CD4-positive, alpha-beta T cell treated with Interleukin-1 beta for 1 hour (primary cell): ENCODE data around the gene STPG2.

Experiments
- DNase-seq, 2 donors: peaks; one replicate each; pipeline ENCODE4 v3.0.0-alpha.2; 2020 to 2022

STPG2 gene

DNA sequence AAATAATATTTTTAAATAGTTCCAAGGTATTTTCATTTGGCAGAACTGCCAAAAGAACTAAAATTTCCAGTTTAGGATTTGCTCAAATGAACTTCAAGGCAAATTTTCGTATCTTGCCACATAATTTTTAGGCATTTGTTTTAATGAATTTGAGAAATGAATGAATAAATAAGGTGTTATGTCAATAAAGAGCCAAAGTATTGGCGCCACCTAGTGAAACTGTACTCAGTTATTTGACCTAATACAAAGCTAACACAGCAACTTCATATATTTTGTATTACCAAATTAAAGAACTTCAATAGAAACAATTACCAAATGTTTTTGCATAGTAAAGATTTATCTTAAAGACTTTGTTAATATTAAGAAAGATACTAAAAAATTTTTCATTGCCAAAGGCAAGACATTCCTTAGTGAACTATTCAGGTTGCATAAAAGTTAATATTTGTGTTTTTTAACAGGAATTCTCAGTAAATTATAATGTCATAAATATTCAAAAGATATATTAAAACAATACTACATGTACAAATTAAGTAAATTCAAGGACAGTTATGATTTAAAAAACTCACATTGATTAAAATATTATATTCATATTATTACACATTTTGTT, 50.3 kb downstream of the STPG2 start:
- no peak for DNase-seq

DNA sequence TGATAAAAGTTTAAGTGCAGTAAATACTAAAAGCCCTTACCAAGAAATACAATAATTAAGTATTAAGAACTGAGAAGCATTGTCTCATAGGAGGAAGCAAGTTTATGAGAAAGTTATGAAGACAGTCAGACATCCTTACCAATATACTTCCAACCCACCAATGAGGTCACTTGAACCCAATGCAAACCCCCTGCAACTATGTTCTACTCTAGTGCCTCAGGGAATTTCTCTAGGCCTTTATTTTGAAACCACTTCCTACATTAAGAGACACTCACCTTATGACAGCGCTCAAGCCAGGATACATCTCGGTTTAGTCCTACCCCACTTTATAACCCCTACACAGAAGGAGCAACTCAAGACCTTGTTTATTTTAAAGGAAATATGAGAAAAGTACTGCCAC, 61.3 kb downstream of the STPG2 start:
- no peak for DNase-seq

DNA sequence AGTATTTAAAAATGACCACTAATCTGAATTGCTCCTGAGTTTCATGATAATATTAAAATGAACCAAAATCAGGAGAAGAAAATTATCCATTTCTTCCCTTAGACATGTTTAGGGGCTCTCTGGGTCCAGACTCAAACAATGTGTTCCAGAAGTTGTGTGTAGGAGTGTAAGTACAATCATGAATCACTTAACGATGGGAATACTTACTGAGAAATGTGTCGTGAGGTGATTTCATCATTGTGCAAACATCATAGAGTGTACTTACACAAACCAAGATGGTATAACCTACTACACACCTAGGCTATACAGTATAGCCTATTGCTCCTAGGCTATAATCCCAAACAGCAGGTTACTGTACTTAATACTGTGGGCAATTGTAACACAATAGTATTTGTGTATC, 74.8 kb downstream of the STPG2 start:
- no peak for DNase-seq

DNA sequence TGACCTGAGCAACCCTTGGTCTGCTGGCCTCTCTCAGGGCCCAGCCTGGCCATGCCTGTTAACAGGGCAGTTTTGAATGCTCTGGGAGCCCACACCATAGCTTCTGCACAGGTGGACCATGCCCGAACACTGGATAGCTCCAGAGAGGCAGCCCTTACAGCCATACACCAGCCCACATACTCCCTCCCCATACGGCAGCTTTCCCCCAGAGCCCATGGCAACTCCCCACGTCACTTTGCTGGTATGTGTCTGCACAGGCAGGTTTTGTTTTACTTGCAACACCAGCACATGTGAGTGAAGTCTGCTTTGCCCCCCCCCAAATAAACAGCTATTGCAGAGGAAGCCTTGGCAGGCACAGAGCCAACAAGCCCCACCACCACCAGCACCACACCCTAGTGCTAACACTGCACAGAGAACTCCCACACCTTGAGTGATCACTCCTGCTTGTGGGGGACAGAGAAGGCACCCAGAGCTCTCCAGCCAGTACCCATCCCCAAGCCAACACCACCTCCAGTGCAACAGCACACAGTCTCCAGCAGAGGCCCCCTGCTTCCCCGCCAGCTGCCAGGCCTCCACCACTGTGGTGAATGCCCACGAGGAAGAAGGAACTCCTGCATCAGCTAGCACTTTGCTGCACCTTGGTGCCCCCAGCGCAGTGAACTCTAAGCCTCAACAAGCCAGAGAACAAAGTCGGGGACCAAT, 87.3 kb downstream of the STPG2 start:
- DNase-seq: no peak

DNA sequence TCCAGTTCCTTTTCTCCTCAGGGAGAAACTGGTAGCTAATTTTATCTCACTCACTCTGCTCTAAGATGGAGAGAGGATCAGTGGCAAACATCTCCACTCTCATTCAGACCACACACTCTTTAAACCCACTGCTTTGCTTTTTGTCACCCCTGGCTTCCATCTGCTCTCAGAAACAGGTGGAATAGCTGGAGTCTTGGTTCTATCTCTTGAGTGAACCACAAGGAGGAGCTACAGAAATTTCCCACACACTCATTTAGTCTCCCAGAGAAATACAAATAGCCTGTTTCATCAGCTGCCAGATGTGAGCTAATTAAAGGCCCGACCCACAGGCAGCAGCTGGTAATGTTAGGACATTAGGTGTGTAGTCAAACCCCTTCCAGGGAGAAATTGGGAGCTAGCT, 96.6 kb downstream of the STPG2 start:
- no peak for DNase-seq

DNA sequence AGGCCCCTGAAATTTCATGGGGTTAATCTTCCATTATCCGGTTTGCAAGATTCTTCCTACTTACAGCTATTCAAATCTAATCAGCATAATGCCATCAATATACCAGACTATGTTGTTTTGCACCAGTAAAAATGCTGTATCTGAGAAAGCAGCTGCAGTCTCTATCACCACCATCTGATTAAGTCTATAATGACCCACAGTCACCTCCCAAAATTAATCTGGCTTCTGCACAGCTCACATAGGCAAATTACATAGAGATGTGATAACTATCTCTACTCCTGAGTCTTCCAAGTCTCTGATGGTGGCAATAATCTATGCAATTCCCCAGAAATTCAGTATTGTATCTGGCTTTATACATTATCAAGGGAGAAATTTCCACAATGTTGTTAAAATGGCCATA, 113.2 kb downstream of the STPG2 start:
- no peak for DNase-seq

DNA sequence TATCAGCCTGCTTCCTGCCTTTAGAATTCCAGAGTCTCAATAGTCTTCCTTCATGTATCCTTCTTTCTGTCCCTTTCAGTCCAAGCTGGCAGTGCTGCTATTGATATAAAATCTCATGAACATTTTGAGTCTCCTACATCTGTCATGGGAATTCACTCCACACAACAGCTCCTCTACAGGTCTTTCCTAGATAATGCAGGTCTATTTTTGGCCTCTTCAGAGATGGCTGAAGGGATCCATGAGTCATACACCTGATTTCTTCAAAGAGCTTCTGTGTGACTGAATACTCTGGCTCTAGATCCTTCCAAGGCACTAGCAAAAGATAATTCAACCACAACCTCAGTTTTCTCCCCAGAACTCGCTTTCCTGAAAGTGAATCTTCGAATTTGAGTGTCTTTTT, 115.4 kb downstream of the STPG2 start:
- no peak for DNase-seq

DNA sequence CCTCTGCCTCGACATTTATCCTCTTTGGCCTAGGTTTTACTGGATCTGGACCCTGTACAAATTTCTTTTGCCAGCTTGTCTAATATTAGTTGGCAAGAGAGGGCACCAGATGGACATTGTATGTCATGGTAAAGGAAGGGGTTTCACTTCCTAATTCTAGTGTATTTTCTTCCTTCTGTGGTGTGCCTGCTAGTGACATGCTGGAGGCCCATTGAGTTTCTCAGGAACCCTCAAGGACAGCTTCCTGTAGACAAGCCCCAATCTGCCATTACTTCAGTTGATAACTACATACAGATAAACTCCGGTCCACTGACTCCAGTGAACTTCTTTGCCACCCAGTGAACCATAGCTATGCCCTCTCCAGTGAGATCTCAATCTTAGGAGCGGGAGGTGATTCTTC, 116.9 kb downstream of the STPG2 start:
- no peak for DNase-seq

DNA sequence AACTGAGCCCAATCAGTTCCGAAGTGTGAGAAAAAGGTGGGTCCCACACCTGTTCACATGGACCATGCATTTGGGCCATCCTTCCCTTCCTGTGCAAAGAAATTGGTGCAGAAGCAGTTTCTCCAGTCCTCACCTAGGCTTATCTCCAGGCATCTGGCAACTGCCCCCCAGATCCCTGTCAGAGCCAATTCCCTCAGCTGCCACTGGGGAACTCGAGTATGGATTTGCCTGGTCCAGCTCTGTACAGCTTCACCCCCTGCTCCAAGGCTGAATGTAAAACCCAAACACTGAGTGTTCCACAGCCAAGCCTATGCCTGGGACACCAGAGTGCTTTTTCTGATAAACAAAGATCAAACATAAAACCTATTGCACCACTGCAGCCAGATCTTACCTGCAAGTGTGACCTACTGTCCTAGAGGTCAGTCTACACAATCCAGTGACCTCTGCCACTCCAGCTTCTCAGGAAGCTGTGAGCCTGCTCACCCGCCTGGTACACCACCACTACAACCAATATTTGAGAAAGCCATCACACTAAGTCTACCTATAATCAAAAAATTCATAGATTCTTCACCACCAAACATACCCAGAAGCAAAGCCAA, 136.4 kb downstream of the STPG2 start:
- DNase-seq: no peak

DNA sequence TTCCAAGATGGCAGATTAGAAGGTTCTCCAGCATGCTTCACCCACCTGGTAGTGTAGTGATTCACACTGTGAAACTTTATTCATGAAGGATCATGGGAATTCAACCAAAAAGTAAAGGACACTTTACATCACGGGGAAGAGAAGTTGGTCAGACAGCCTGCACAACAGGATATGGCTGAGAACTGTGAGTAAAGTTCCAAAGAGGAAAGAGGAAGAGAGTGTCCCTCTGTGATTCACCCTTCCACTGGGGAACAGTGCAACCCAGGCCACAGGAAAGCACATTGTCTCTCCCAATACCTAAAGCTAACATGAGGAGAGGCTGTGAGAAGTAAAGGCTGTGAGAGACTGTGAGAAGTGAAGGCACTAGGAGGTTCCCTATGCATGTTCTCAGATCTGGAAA, 137.2 kb downstream of the STPG2 start:
- no peak for DNase-seq

DNA sequence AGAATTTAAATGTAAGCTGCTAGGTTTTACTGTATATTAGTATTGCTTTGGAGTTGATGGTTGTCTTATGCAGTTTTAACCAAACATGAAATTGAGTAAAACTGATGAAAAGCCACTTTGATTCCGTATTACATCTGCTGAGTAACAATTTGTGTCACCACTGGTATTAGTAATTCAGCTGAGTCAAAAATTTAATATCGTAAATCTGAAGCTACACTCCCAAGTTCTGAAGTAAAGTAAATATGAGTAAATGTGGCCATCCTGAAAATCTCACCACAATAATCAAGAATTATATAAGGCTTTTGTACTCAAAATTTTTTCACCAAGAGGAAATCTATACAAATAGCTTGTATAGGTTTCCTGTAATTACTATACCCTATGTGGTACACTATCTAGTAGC, 142.3 kb downstream of the STPG2 start:
- DNase-seq: no peak

DNA sequence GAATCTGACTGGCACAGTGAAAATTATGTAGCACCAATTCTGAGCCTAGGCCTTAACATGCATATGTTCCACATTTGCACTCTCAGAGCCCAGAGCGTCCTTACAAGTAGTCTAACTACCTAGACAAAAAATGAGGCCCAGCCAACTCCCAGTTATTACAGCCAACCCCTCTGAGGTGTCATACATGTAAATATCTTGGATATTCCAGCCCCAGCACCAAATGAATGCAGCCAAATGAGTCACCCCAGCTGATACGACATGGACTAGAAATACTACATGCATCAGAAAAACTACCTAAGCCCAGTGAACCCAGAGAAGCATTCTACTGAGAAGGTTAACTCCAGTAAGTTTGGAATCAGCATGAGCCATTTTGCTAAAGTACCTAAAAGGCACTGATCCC, 145.1 kb downstream of the STPG2 start:
- no peak for DNase-seq

DNA sequence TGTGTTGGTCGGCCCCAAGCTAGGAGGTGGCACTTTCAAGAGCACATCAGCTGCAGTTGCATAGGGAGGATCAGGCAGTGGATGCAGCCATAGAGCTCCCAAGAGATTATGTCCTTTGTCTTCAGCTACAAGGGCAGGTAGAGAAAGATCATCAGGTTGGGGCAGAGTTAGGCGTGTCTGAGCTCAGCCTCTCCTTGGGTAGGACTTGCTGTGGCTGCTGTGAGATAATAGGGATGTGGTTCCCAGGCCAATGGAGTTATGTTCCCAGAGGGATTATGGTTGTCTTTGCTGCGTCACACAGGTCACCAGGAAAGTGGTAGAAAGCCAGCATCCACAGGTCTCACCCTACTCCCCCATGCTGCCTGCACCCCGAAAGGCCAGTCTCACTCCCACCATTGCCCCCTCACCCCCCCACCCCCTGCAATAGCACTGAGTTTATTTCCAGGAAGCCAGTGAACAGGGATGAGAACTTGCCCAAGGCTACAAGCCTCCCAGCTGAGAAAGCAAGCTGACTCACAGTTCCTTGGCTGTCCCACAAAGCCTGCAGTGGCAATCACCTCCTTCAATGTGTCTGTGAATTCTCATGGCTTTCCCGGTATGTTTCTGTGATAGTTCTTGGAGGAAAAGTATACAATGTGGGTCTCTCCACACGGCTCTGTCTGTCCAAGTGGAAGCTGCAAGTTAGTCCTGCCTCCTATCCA, 148.4 kb downstream of the STPG2 start:
- DNase-seq: no peak

DNA sequence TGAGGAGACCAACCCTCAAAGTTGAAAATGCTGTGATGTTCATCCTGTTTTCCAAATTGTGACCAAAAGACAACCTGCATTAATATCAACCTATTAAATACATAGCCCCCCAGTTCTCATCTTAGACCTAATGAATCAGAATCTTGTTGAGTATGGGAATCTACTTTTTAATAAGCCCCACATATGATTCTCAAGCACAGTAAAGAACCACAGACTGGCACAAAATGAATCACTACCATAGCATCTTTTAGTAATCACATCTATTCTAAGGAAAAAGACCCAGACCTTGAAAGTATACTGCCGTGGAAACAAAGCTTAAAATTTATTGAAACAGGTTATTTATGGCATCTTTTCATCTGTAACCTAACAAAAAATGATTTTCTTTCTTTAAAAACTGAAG, 152.9 kb downstream of the STPG2 start:
- no peak for DNase-seq

DNA sequence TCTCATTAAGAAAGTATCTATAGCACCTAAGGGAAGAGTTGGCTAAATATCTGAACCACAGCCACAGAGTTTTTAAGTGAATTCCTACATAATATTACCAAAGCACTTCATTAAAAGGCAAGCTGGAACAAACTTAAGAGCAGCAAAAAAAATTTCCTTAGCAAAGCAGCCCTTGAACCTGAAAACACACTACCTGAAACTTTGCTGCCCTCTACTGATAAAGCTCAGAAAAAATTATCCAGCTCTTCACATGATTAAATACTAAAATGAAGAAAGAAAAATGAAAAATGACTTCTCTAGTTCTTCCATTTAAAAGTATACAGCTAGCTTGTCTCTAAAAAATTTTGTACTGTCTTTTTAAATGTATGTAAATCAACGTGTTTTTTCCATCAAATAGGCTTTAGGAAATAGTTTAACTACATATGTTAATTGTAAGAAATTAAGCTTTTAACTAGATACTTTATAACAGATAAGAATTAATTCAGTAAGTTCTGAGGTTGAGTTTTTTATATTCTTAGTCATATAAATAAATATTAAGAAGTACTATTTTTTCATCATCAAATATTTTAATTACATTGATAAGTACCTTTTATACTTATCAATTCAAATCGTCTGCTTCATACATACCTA, 156.1 kb downstream of the STPG2 start:
- no peak for DNase-seq

DNA sequence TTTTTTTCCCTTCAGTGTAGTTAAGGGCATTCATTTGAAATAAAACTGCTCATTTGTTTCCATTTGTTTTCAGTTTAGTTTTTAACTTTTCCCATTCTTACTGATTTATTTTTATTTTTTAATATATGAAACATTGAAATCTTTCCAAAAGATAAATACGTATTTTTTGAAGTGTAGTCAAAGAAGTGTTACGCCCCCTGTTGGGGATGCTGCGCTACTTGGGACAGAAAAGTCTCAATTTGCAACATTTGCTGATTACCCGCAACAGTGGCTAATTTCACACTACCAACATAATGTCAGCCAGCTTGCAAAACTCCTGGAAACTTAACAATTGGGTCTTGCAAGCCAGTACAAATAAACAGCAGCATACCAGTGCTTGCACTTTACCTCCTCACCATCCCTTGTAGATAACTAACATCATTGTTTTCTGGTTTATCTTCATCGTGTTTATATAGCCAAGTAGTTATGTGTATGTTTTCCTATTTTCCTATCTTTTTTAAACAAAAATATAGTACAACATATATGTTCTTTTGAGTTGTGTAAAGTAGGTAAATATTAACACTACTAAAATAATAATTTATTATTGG, 158.6 kb downstream of the STPG2 start:
- no peak for DNase-seq

DNA sequence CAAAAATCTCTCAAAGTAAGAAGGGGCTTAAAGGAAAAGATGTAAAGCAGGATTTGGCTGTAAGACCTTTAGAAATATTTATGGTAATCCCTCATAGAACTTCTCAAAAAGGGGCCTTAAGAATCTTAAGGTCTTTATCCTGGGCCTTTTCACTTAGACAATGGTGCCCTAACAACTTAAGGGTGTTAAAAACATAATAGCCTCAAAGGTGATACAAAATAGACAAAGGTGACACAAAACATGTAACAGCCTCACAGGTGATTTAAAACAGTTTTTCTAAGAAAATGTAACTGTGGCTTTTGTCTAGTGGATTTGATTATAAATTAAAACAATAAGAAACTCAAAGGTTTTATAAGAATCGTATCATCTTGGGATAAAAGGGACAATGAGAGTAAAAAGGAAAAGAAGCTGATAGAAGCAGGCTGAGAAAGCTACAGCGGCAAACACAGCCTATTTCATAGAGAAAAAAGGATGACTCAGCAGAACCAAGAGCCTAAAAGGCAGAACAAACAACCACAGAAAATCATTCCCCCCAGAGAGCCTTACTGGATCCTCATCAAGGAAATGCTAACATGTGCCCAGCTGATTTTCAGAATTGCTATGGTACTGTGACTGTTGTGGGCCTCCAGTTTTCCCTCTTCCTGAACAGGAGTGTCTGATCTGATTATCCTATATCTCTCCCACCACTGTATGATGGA, 164.3 kb downstream of the STPG2 start:
- no peak for DNase-seq

DNA sequence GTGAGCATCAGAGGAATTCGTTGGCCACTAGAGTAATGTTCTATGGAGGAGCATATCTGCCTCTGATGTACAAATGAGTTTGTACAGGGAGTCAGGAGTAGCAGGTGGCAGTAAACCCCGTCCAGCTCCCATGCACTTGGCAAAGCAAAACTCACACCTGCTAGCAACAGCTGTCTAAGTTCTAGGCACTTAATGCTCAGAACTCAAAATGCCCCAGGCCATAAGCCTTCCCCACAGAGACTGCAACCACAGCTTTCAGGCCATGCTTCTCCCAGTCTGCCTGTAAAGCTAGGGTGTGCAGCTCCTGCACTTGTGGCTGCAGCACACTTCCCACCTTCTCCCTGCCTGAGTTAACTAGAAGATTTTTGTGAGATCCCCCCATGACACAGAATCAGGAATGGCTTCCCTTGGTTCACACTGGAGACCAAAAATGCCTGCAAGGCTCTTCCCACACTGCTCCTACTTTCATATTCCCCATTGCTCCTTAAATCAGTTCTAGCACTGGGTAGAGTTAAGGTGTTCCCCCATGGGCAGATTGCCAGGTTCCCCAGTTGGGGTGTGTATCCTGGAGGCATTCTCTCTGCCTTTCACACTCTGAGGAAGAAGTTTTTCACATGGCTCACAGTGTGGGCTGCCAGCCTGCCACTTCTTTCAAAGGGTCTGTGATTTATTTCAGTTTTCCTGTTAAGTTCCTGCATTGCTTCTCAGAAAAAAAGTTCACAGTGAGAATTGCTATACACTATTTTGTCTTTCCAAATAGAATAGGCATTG, 189.9 kb downstream of the STPG2 start:
- DNase-seq: no peak

DNA sequence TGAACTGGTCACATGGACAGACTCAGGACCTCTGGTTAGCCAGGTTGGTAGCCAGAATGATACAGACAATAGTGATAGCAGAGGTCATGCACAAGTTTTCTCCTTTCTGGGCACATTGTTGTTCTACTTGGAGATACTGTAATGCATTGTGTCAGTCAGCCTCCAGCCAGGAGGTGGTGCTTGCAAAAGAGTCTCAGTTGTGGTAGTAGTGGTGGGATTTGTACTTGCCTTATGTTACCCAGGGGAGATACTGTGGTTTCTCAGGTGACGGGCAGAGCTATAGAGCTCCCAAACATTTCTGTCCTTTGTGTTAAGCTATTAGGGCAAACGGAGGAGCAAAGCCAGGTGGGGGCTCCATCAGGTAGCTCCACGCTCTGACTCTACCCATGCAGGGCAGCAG, 190.5 kb downstream of the STPG2 start:
- DNase-seq: no peak

DNA sequence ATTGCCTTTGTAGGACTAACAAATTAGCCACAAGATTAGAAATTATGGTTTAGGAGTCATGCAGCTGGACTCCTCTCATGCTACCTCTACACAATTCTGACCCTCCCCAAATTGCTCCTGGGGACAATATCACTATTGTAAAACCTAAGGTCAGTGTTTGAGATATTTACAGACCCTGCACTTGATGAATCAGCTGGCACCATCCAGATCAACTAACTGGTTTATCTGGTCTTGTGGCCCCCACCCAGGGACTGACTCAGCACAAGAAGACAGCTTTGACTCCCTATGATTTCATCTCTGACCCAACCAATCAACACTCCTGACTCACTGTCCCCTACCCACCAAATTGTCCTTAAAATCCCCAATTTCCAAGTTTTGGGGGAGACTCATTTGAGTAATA, 192.4 kb downstream of the STPG2 start:
- no peak for DNase-seq

DNA sequence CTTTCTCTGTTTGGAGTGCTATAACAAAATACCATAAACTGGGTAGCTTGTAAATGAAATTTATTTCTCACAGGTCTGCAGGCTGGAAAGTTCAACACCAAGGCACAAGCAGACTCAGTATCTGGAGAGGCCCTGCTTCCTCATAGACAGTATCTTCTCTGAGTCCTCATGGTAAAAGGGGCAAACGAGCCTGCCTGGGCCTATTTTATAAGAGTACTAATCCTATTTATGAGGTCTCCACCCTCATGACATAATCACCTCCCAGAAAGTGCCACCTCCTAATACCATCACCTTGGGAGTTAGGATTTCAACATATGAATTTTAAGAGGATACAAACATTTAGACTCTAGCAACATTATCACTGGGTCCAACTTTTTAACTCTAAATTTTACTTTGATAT, 200.3 kb downstream of the STPG2 start:
- no peak for DNase-seq

DNA sequence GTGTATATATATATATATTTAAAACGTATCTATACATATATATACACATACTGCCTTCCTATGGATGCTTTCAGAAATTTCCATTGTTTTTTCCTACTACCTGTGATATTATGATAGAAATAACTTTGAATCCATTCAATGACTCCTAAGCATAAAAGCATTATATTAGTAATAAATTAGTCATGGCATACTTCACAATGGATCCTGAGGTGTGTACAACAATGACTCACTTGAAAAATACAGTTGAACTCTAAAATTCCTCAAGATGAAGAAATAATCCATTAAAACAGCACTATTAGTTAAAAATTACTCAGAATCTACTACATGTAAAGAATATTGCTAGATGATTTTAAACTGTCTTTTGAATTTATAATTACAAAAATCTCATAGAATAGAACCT, 201.1 kb downstream of the STPG2 start:
- no peak for DNase-seq
